HepG2 (cell line): ENCODE data around the gene TSPAN31. TPM values are rescaled to one million over a fixed set of nuclear protein-coding genes. Genes with fewer than 3 reads are reported as not detected.
A peak's percentile ranks its signal among the peaks of the same experiment; 100 is the strongest.

Source experiments
- HDAC2 ChIP-seq: sonication (generic); formaldehyde crosslinking; IDR thresholded peaks from 2 replicates; pipeline ENCODE4 v1.4.0; 2020; ENCODE audit warnings: missing genetic modification reagents
- IKZF1 ChIP-seq: fragments of 450-650 bp; IDR thresholded peaks from 2 replicates; pipeline ENCODE4 v1.7.1; 2016
- MXD4 ChIP-seq: IDR thresholded peaks from 2 replicates; pipeline ENCODE4 v1.6.1; 2016; ENCODE audit warnings: mild to moderate bottlenecking, missing biosample characterization, missing genetic modification reagents
- NR2F6 ChIP-seq, 2 experiments: IDR thresholded peaks; 2 replicates each; pipeline ENCODE4 v1.6.1; 2016; ENCODE audit warnings: antibody characterized with exemption in 1 of 2, mild to moderate bottlenecking in 1 of 2
- RXRB ChIP-seq: IDR thresholded peaks from 2 replicates; pipeline ENCODE4 v1.6.1; 2016; ENCODE audit warnings: borderline replicate concordance, missing genetic modification reagents, missing compliant biosample characterization
- WIZ ChIP-seq: sonication (generic); formaldehyde crosslinking; IDR thresholded peaks from 2 replicates; pipeline ENCODE4 v1.5.1; 2020; ENCODE audit warnings: mild to moderate bottlenecking, missing genetic modification reagents
- ZMYM3 ChIP-seq: sonication (generic); formaldehyde crosslinking; IDR thresholded peaks from 2 replicates; pipeline ENCODE4 v1.5.1; 2020; ENCODE audit warnings: mild to moderate bottlenecking, missing genetic modification reagents
- ZNF235 ChIP-seq: sonication (generic); formaldehyde crosslinking; IDR thresholded peaks from 2 replicates; pipeline ENCODE4 v1.8.1; 2023; ENCODE audit warnings: mild to moderate bottlenecking, missing genetic modification reagents, borderline replicate concordance
- ZNF317 ChIP-seq: sonication (generic); formaldehyde crosslinking; IDR thresholded peaks from 2 replicates; pipeline ENCODE4 v1.5.0; 2020; ENCODE audit warnings: mild to moderate bottlenecking, missing genetic modification reagents
- ZNF556 ChIP-seq: sonication (generic); formaldehyde crosslinking; IDR thresholded peaks from 2 replicates; pipeline ENCODE4 v1.4.0; 2020; ENCODE audit warnings: mild to moderate bottlenecking, missing genetic modification reagents, borderline replicate concordance
- polyA plus RNA-seq, 8 experiments: library from polyadenylated mRNA; depleted of rRNA in 3 of 8; stranded (reverse) in 7 of 8; unstranded in 1 of 8; fragments of >200 nt; fragmentation: Illumina TruSeq in 4 of 8; extraction: Trizol in 4 of 8; gene quantifications; 2 replicates each; pipeline versions ENCODE4 v1.2.1 to v1.2.3, GENCODE V29; 2011 to 2016; ENCODE audit warnings: low read depth in 4 of 8, missing spikeins in 1 of 8, mixed read lengths in 1 of 8; ENCODE audit not compliant: insufficient read depth in 1 of 8
- total RNA-seq, 5 experiments: library from RNA; depleted of rRNA; stranded (reverse); fragments of >200 nt; fragmentation: Illumina TruSeq; extraction: Trizol; gene quantifications; 2 replicates each; pipeline ENCODE4 v1.2.3, GENCODE V29; 2016; ENCODE audit warnings: low read depth in 1 of 5
- TF ChIP-seq, protein P1 (sequence below): sonication (generic); formaldehyde crosslinking; IDR thresholded peaks from 2 replicates; pipeline ENCODE4 v1.4.0; 2020; ENCODE audit warnings: mild to moderate bottlenecking, missing genetic modification reagents, borderline replicate concordance
- TF ChIP-seq, protein P2 (sequence below): sonication (generic); formaldehyde crosslinking; IDR thresholded peaks from 2 replicates; pipeline ENCODE4 v1.4.0; 2020; ENCODE audit warnings: missing genetic modification reagents, borderline replicate concordance
- TF ChIP-seq, protein P3 (sequence below): sonication (generic); formaldehyde crosslinking; IDR thresholded peaks from 2 replicates; pipeline ENCODE4 v1.4.0; 2020; ENCODE audit warnings: missing genetic modification reagents
- TF ChIP-seq, protein P4 (sequence below): sonication (generic); formaldehyde crosslinking; IDR thresholded peaks from 2 replicates; pipeline ENCODE4 v1.9.0; 2022; ENCODE audit warnings: low read depth, missing genetic modification reagents

TSPAN31 gene
- total and polyA plus RNA-seq, 2 of the 13 experiments (the other 11 are each of a cell fraction or from before 2014, with no cell fraction given) = 10.4 to 24.6 TPM

DNA sequence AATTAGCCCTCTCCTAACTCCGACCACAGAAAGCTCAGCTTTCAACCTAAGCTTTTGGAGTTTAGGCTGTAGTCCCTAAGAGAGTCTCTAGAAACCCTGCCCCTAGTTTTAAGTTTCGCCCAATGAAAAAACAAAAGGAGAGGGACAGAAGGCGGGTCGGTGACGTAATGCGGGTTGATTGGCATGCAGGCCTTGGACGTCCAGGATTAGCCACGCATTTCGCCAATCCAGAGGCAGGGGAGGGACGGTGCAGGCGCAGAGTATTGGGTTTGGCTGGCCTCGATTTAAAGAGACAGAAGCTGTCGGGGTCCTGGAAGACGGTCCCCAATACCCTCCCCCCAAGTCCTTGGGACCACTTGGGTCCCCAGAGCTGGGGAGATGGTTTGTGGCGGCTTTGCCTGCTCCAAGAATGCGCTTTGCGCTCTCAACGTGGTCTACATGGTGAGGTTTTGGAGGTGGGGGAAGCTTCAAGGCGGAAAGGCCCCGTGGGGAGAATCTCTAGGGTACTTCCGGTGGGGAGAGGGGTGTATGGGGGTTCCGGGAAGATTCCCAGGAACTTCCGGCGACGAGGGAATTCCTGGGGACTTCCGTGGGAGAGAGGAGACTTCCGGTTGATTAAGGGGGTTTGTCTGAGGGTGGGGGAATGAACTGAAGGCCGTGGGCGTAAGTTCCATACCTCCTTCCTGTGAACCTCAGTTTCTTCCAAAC lies at the start of gene TSPAN31 (continued):
- TF ChIP-seq HDAC2 (0 out of 2 replicates have a peak, but pooled peaks have one; percentile 11), ZNF235 (CRISPR knock-in tag) (no peak), ZNF556 (CRISPR knock-in tag) (no peak), ZMYM3 (no peak), IKZF1 (no peak), ZNF317 (no peak), RXRB (CRISPR knock-in tag) (no peak), WIZ (no peak), MXD4 (CRISPR knock-in tag) (no peak), NR2F6 (IDR thresholded peaks at IDR 0.05) (no peak), NR2F6 (CRISPR knock-in tag; IDR thresholded peaks at IDR 0.05) (no peak)
- TF ChIP-seq, protein P1, sequence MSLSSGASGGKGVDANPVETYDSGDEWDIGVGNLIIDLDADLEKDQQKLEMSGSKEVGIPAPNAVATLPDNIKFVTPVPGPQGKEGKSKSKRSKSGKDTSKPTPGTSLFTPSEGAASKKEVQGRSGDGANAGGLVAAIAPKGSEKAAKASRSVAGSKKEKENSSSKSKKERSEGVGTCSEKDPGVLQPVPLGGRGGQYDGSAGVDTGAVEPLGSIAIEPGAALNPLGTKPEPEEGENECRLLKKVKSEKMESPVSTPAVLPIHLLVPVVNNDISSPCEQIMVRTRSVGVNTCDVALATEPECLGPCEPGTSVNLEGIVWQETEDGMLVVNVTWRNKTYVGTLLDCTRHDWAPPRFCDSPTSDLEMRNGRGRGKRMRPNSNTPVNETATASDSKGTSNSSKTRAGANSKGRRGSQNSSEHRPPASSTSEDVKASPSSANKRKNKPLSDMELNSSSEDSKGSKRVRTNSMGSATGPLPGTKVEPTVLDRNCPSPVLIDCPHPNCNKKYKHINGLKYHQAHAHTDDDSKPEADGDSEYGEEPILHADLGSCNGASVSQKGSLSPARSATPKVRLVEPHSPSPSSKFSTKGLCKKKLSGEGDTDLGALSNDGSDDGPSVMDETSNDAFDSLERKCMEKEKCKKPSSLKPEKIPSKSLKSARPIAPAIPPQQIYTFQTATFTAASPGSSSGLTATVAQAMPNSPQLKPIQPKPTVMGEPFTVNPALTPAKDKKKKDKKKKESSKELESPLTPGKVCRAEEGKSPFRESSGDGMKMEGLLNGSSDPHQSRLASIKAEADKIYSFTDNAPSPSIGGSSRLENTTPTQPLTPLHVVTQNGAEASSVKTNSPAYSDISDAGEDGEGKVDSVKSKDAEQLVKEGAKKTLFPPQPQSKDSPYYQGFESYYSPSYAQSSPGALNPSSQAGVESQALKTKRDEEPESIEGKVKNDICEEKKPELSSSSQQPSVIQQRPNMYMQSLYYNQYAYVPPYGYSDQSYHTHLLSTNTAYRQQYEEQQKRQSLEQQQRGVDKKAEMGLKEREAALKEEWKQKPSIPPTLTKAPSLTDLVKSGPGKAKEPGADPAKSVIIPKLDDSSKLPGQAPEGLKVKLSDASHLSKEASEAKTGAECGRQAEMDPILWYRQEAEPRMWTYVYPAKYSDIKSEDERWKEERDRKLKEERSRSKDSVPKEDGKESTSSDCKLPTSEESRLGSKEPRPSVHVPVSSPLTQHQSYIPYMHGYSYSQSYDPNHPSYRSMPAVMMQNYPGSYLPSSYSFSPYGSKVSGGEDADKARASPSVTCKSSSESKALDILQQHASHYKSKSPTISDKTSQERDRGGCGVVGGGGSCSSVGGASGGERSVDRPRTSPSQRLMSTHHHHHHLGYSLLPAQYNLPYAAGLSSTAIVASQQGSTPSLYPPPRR (CRISPR knock-in tag) = 0 out of 2 replicates have a peak, but pooled peaks have one; percentile 13
- TF ChIP-seq, protein P2, sequence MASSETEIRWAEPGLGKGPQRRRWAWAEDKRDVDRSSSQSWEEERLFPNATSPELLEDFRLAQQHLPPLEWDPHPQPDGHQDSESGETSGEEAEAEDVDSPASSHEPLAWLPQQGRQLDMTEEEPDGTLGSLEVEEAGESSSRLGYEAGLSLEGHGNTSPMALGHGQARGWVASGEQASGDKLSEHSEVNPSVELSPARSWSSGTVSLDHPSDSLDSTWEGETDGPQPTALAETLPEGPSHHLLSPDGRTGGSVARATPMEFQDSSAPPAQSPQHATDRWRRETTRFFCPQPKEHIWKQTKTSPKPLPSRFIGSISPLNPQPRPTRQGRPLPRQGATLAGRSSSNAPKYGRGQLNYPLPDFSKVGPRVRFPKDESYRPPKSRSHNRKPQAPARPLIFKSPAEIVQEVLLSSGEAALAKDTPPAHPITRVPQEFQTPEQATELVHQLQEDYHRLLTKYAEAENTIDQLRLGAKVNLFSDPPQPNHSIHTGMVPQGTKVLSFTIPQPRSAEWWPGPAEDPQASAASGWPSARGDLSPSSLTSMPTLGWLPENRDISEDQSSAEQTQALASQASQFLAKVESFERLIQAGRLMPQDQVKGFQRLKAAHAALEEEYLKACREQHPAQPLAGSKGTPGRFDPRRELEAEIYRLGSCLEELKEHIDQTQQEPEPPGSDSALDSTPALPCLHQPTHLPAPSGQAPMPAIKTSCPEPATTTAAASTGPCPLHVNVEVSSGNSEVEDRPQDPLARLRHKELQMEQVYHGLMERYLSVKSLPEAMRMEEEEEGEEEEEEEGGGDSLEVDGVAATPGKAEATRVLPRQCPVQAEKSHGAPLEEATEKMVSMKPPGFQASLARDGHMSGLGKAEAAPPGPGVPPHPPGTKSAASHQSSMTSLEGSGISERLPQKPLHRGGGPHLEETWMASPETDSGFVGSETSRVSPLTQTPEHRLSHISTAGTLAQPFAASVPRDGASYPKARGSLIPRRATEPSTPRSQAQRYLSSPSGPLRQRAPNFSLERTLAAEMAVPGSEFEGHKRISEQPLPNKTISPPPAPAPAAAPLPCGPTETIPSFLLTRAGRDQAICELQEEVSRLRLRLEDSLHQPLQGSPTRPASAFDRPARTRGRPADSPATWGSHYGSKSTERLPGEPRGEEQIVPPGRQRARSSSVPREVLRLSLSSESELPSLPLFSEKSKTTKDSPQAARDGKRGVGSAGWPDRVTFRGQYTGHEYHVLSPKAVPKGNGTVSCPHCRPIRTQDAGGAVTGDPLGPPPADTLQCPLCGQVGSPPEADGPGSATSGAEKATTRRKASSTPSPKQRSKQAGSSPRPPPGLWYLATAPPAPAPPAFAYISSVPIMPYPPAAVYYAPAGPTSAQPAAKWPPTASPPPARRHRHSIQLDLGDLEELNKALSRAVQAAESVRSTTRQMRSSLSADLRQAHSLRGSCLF = no peak
- TF ChIP-seq, protein P3, sequence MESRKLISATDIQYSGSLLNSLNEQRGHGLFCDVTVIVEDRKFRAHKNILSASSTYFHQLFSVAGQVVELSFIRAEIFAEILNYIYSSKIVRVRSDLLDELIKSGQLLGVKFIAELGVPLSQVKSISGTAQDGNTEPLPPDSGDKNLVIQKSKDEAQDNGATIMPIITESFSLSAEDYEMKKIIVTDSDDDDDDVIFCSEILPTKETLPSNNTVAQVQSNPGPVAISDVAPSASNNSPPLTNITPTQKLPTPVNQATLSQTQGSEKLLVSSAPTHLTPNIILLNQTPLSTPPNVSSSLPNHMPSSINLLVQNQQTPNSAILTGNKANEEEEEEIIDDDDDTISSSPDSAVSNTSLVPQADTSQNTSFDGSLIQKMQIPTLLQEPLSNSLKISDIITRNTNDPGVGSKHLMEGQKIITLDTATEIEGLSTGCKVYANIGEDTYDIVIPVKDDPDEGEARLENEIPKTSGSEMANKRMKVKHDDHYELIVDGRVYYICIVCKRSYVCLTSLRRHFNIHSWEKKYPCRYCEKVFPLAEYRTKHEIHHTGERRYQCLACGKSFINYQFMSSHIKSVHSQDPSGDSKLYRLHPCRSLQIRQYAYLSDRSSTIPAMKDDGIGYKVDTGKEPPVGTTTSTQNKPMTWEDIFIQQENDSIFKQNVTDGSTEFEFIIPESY = no peak
- TF ChIP-seq, protein P4, sequence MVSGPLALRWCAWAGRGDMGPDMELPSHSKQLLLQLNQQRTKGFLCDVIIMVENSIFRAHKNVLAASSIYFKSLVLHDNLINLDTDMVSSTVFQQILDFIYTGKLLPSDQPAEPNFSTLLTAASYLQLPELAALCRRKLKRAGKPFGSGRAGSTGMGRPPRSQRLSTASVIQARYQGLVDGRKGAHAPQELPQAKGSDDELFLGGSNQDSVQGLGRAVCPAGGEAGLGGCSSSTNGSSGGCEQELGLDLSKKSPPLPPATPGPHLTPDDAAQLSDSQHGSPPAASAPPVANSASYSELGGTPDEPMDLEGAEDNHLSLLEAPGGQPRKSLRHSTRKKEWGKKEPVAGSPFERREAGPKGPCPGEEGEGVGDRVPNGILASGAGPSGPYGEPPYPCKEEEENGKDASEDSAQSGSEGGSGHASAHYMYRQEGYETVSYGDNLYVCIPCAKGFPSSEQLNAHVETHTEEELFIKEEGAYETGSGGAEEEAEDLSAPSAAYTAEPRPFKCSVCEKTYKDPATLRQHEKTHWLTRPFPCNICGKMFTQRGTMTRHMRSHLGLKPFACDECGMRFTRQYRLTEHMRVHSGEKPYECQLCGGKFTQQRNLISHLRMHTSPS (CRISPR knock-in tag) = no peak
